HepG2 (cell line): ENCODE measurements around the gene NPVF. TPM values are rescaled to one million over a fixed set of nuclear protein-coding genes. Genes with fewer than 3 reads are reported as not detected.

Experiments used
- CTCF ChIP-seq: sonication (generic); formaldehyde crosslinking; IDR thresholded peaks from 2 replicates; pipeline ENCODE4 v1.5.0; 2020; ENCODE audit warnings: mild to moderate bottlenecking, missing genetic modification reagents, moderate library complexity
- ESRRA ChIP-seq: sonication (generic); formaldehyde crosslinking; IDR thresholded peaks from 2 replicates; pipeline ENCODE4 v1.5.1; 2020; ENCODE audit warnings: mild to moderate bottlenecking, low read depth, missing genetic modification reagents
- GABPA ChIP-seq, 2 experiments: IDR thresholded peaks; 2 replicates each; pipeline ENCODE4 v1.6.1; 2011 to 2016; ENCODE audit warnings: low read depth in 2 of 2, low read length in 1 of 2, missing biosample characterization in 1 of 2, missing genetic modification characterization in 1 of 2
- HBP1 ChIP-seq: IDR thresholded peaks from 2 replicates; pipeline ENCODE4 v1.6.1; 2016; ENCODE audit warnings: low read depth, control low read depth
- HNRNPLL ChIP-seq: fragments of 200-400 bp; formaldehyde crosslinking; IDR thresholded peaks from 2 replicates; pipeline ENCODE4 v1.6.1; 2017; ENCODE audit warnings: mild to moderate bottlenecking, low read depth, low read length; ENCODE audit not compliant: poor library complexity, severe bottlenecking
- JDP2 ChIP-seq: sonication (generic); formaldehyde crosslinking; IDR thresholded peaks from 2 replicates; pipeline ENCODE4 v1.8.1; 2022; ENCODE audit warnings: missing genetic modification reagents, borderline replicate concordance
- KMT2B ChIP-seq: IDR thresholded peaks from 2 replicates; pipeline ENCODE4 v1.6.1; 2016; ENCODE audit warnings: missing genetic modification reagents, missing compliant biosample characterization
- NFE2 ChIP-seq: sonication (generic); formaldehyde crosslinking; IDR thresholded peaks from 2 replicates; pipeline ENCODE4 v1.4.0; 2020; ENCODE audit warnings: missing genetic modification reagents
- NRL ChIP-seq: sonication (generic); formaldehyde crosslinking; IDR thresholded peaks from 2 replicates; pipeline ENCODE4 v1.5.0; 2020; ENCODE audit warnings: missing genetic modification reagents, mild to moderate bottlenecking, moderate library complexity, borderline replicate concordance
- PRDM4 ChIP-seq: sonication (generic); formaldehyde crosslinking; IDR thresholded peaks from 2 replicates; pipeline ENCODE4 v1.9.0; 2021; ENCODE audit warnings: missing genetic modification reagents, borderline replicate concordance
- SAP130 ChIP-seq: IDR thresholded peaks from 2 replicates; pipeline ENCODE4 v1.6.1; 2016; ENCODE audit warnings: low read depth
- SOX13 ChIP-seq, 3 experiments: fragments of 450-650 bp in 1 of 3; sonication (generic) in 1 of 3; formaldehyde crosslinking in 1 of 3; IDR thresholded peaks in 2 of 3; conservative IDR thresholded peaks in 1 of 3; 2 replicates each; pipeline versions ENCODE4 v1.5.0 to v1.6.1; 2016 to 2020; ENCODE audit warnings: antibody characterized with exemption in 1 of 3, mild to moderate bottlenecking in 1 of 3, missing compliant biosample characterization in 1 of 3, missing genetic modification reagents in 1 of 3, moderate library complexity in 1 of 3
- ZFP37 ChIP-seq: sonication (generic); formaldehyde crosslinking; IDR thresholded peaks from 2 replicates; pipeline ENCODE4 v1.4.0; 2020; ENCODE audit warnings: missing genetic modification reagents, borderline replicate concordance
- ZGPAT ChIP-seq: IDR thresholded peaks from 2 replicates; pipeline ENCODE4 v1.6.1; 2016; ENCODE audit warnings: mild to moderate bottlenecking
- ZKSCAN8 ChIP-seq: IDR thresholded peaks from 2 replicates; pipeline ENCODE4 v1.6.1; 2016; ENCODE audit warnings: borderline replicate concordance, missing genetic modification reagents, missing compliant biosample characterization
- ZNF234 ChIP-seq: sonication (generic); formaldehyde crosslinking; conservative IDR thresholded peaks from 2 replicates; pipeline ENCODE4 v1.5.1; 2020; ENCODE audit warnings: mild to moderate bottlenecking, missing genetic modification reagents
- ZNF430 ChIP-seq: sonication (generic); formaldehyde crosslinking; IDR thresholded peaks from 2 replicates; pipeline ENCODE4 v1.9.0; 2021; ENCODE audit warnings: mild to moderate bottlenecking, missing genetic modification reagents
- ZNF446 ChIP-seq: sonication (generic); formaldehyde crosslinking; IDR thresholded peaks from 2 replicates; pipeline ENCODE4 v1.5.0; 2020; ENCODE audit warnings: mild to moderate bottlenecking, missing genetic modification reagents
- ZNF580 ChIP-seq: IDR thresholded peaks from 2 replicates; pipeline ENCODE4 v1.6.1; 2016; ENCODE audit warnings: low read depth, borderline replicate concordance
- ZNF761 ChIP-seq: sonication (generic); formaldehyde crosslinking; conservative IDR thresholded peaks from 2 replicates; pipeline ENCODE4 v1.4.0; 2020; ENCODE audit warnings: mild to moderate bottlenecking, missing genetic modification reagents
- ZNF792 ChIP-seq: IDR thresholded peaks from 2 replicates; pipeline ENCODE4 v1.6.1; 2016
- polyA plus RNA-seq, 8 experiments: library from polyadenylated mRNA; depleted of rRNA in 3 of 8; stranded (reverse) in 7 of 8; unstranded in 1 of 8; fragments of >200 nt; fragmentation: Illumina TruSeq in 4 of 8; extraction: Trizol in 4 of 8; gene quantifications; 2 replicates each; pipeline versions ENCODE4 v1.2.1 to v1.2.3, GENCODE V29; 2011 to 2016; ENCODE audit warnings: low read depth in 4 of 8, missing spikeins in 1 of 8, mixed read lengths in 1 of 8; ENCODE audit not compliant: insufficient read depth in 1 of 8
- total RNA-seq, 5 experiments: library from RNA; depleted of rRNA; stranded (reverse); fragments of >200 nt; fragmentation: Illumina TruSeq; extraction: Trizol; gene quantifications; 2 replicates each; pipeline ENCODE4 v1.2.3, GENCODE V29; 2016; ENCODE audit warnings: low read depth in 1 of 5

NPVF gene
- total and polyA plus RNA-seq, 2 of the 13 experiments (the other 11 are each of a cell fraction or from before 2014, with no cell fraction given), result not detected

GRCh38 chr7:25179771-25180591 lies 48.3 kb downstream of the NPVF start (continued):
- TF ChIP-seq SAP130 (CRISPR knock-in tag) (peak; percentile 38), NRL (CRISPR knock-in tag) (0 out of 2 replicates have a peak, but pooled peaks have one; percentile 17), ZNF446 (CRISPR knock-in tag) (no peak), CTCF (CRISPR knock-in tag) (peak; percentile 86), SOX13 (IDR thresholded peaks at IDR 0.05) (no peak), SOX13 (CRISPR knock-in tag; conservative IDR thresholded peaks at IDR 0.05 in 1 of 2, IDR thresholded peaks at IDR 0.05 in 1 of 2) (peak in 1 of 2 experiments; percentile 61; a peak in 2 of 4 replicates), ESRRA (CRISPR knock-in tag) (no peak), HNRNPLL (peak; percentile 18), ZGPAT (peak; percentile 34; the same call in 1 of the 2 replicates), PRDM4 (no peak), ZKSCAN8 (CRISPR knock-in tag) (no peak), ZNF234 (CRISPR knock-in tag) (no peak), ZNF792 (CRISPR knock-in tag) (no peak), KMT2B (peak; percentile 46; the same call in 1 of the 2 replicates), GABPA (IDR thresholded peaks at IDR 0.05; ENCODE audit: low read depth, low read length) (peak; percentile 73), GABPA (CRISPR knock-in tag; IDR thresholded peaks at IDR 0.05; ENCODE audit: low read depth) (peak; percentile 79), ZNF580 (CRISPR knock-in tag) (peak; percentile 42; the same call in 1 of the 2 replicates), JDP2 (CRISPR knock-in tag) (no peak), ZNF761 (CRISPR knock-in tag) (no peak), HBP1 (CRISPR knock-in tag) (peak; percentile 25; the same call in 1 of the 2 replicates), ZFP37 (CRISPR knock-in tag) (no peak), ZNF430 (CRISPR knock-in tag) (no peak), NFE2 (CRISPR knock-in tag) (no peak)
